Mesenchymal stem cell (in vitro differentiated cells and primary cell): ENCODE measurements around the gene APPBP2.
"Not testable (repeated sequence)": the region's sequence is repeated elsewhere in the genome, so short reads cannot be mapped to it uniquely, and the experiment has no call there.

Source experiments
- DNase-seq: peaks from one replicate; pipeline ENCODE4 v3.0.0-alpha.2; 2013
- H2AFZ ChIP-seq: one replicate; pipeline ENCODE4 v1.6.1; 2013; ENCODE audit warnings: low read depth, mild to moderate bottlenecking, control low read depth, inconsistent platforms, low read length, moderate library complexity
- H2AK5ac ChIP-seq: 2 replicates; pipeline ENCODE4 v1.6.1; 2013; ENCODE audit warnings: low read length, moderate library complexity, mild to moderate bottlenecking, inconsistent platforms; ENCODE audit not compliant: severe bottlenecking
- H2BK120ac ChIP-seq: one replicate; pipeline ENCODE4 v1.6.1; 2013; ENCODE audit warnings: low read depth, mild to moderate bottlenecking, inconsistent platforms, low read length, moderate library complexity
- H2BK12ac ChIP-seq, 2 experiments: one replicate each; pipeline ENCODE4 v1.6.1; 2013; ENCODE audit warnings: inconsistent platforms in 2 of 2, low read length in 2 of 2, mild to moderate bottlenecking in 2 of 2, moderate library complexity in 2 of 2, control low read depth in 1 of 2
- H2BK15ac ChIP-seq: one replicate; pipeline ENCODE4 v1.6.1; 2013; ENCODE audit warnings: mild to moderate bottlenecking, low read depth, inconsistent platforms; ENCODE audit not compliant: poor library complexity, severe bottlenecking
- H2BK5ac ChIP-seq: 2 replicates; pipeline ENCODE4 v1.6.1; 2013; ENCODE audit warnings: low read depth, mild to moderate bottlenecking, low read length, control low read depth, inconsistent platforms; ENCODE audit not compliant: poor library complexity, severe bottlenecking
- H3K14ac ChIP-seq, 2 experiments: one replicate each; pipeline ENCODE4 v1.6.1; 2013; ENCODE audit warnings: inconsistent platforms in 2 of 2, low read length in 2 of 2, control low read depth in 1 of 2, mild to moderate bottlenecking in 1 of 2, moderate library complexity in 1 of 2
- H3K18ac ChIP-seq, 2 experiments: one replicate each; pipeline ENCODE4 v1.6.1; 2013; ENCODE audit warnings: inconsistent platforms in 2 of 2, low read length in 2 of 2, control low read depth in 1 of 2, low read depth in 1 of 2, mild to moderate bottlenecking in 1 of 2
- H3K23ac ChIP-seq, 2 experiments: one replicate each; pipeline ENCODE4 v1.6.1; 2013; ENCODE audit warnings: inconsistent platforms in 2 of 2, low read length in 2 of 2, mild to moderate bottlenecking in 2 of 2, moderate library complexity in 2 of 2, control low read depth in 1 of 2
- H3K27ac ChIP-seq: 2 replicates; pipeline ENCODE4 v1.5.1; 2013; ENCODE audit warnings: mild to moderate bottlenecking, moderate library complexity, low read length, control low read depth, inconsistent platforms; ENCODE audit not compliant: poor library complexity, severe bottlenecking
- H3K27me3 ChIP-seq, 2 experiments: 2 replicates each; pipeline versions ENCODE4 v1.6.1 to v1.7.0; 2013; ENCODE audit warnings: low read length in 2 of 2, mild to moderate bottlenecking in 2 of 2, moderate library complexity in 2 of 2, control low read depth in 1 of 2, inconsistent platforms in 1 of 2; ENCODE audit not compliant: control insufficient read depth in 1 of 2, insufficient read depth in 1 of 2
- H3K36me3 ChIP-seq, 2 experiments: 2 replicates each; pipeline versions ENCODE4 v1.6.1 to v1.7.0; 2013; ENCODE audit warnings: low read length in 2 of 2, control low read depth in 1 of 2, inconsistent platforms in 1 of 2, low read depth in 1 of 2, mild to moderate bottlenecking in 1 of 2; ENCODE audit not compliant: insufficient read depth in 2 of 2, control insufficient read depth in 1 of 2
- H3K4ac ChIP-seq, 2 experiments: one replicate each; pipeline ENCODE4 v1.6.1; 2013; ENCODE audit warnings: inconsistent platforms in 2 of 2, low read length in 2 of 2, mild to moderate bottlenecking in 2 of 2, moderate library complexity in 2 of 2, control low read depth in 1 of 2, low read depth in 1 of 2
- H3K4me1 ChIP-seq: 2 replicates; pipeline ENCODE4 v1.6.1; 2013; ENCODE audit warnings: low read depth, low read length, control low read depth; ENCODE audit not compliant: control insufficient read depth, insufficient read depth
- H3K4me2 ChIP-seq: 2 replicates; pipeline ENCODE4 v1.6.1; 2013; ENCODE audit warnings: low read length, mild to moderate bottlenecking, inconsistent platforms; ENCODE audit not compliant: poor library complexity, severe bottlenecking
- H3K4me3 ChIP-seq, 2 experiments: 2 replicates each; pipeline versions ENCODE4 v1.5.1 to v1.7.0; 2013; ENCODE audit warnings: low read length in 2 of 2, mild to moderate bottlenecking in 2 of 2, control low read depth in 1 of 2, low read depth in 1 of 2; ENCODE audit not compliant: insufficient read depth in 1 of 2
- H3K79me1 ChIP-seq: replicated peaks from 2 replicates; pipeline ENCODE4 v1.6.1; 2013; ENCODE audit warnings: mild to moderate bottlenecking, control low read depth, low read length, inconsistent platforms; ENCODE audit not compliant: poor library complexity, severe bottlenecking
- H3K9ac ChIP-seq: 2 replicates; pipeline ENCODE4 v1.7.0; 2013; ENCODE audit warnings: mild to moderate bottlenecking, low read length, moderate library complexity
- H3K9me3 ChIP-seq: 2 replicates; pipeline ENCODE4 v1.7.0; 2013; ENCODE audit warnings: mild to moderate bottlenecking, low read length; ENCODE audit not compliant: control insufficient read depth
- H4K8ac ChIP-seq: one replicate; pipeline ENCODE4 v1.6.1; 2013; ENCODE audit warnings: inconsistent platforms, mild to moderate bottlenecking, low read length, moderate library complexity
- H4K91ac ChIP-seq: one replicate; pipeline ENCODE4 v1.6.1; 2013; ENCODE audit warnings: mild to moderate bottlenecking, low read length, inconsistent platforms
- WGBS: methylation state at CpG from one replicate; pipeline ENCODE4 v1.1.7; 2013; ENCODE audit warnings: mixed read lengths; 5-methylcytosine and 5-hydroxymethylcytosine counted together

APPBP2 gene

GRCh38 chr17:60421273-60422161 is 104.5 kb downstream of the APPBP2 start:
- WGBS = 6% methylated on average over 61 of the region's 66 CpGs
- Histone ChIP-seq H3K18ac (peak overlapping the region; percentile 54 to 76), H4K91ac (peak overlapping the region; percentile 77), H3K9ac (peak overlapping the region; percentile 86), H2BK120ac (peak overlapping the region; percentile 6), H2BK15ac (peak overlapping the region; percentile 57), H2BK12ac (peak overlapping the region; percentile 40 to 67), H3K4me3 (peak overlapping the region; percentile 45 to 75), H3K4me1 (peaks cover 4% of the 10 kb centered on the region), H2BK5ac (no peak overlapping the region), H3K36me3 (no peaks in the 10 kb centered on the region), H2AFZ (peak overlapping the region; percentile 48), H3K4me2 (peak overlapping the region; percentile 85), H3K9me3 (no peaks in the 10 kb centered on the region), H2AK5ac (no peak overlapping the region), H3K23ac (peak overlapping the region in 1 of 2 experiments; percentile 81), H3K27me3 (no peaks in the 10 kb centered on the region), H3K4ac (peak overlapping the region in 1 of 2 experiments; percentile 46), H3K27ac (no peak overlapping the region), H3K79me1 (no peaks in the 10 kb centered on the region), H3K14ac (peak overlapping the region in 1 of 2 experiments; percentile 45), H4K8ac (peak overlapping the region; percentile 74)
- peak; percentile 76 for DNase-seq

- H3K79me1 ChIP-seq, H3K23ac ChIP-seq, H2AK5ac ChIP-seq, H3K4me1 ChIP-seq, H2AFZ ChIP-seq, H3K4ac ChIP-seq, H4K8ac ChIP-seq, H3K14ac ChIP-seq, H2BK120ac ChIP-seq, H3K36me3 ChIP-seq, H3K4me2 ChIP-seq, H3K27me3 ChIP-seq, H4K91ac ChIP-seq, DNase-seq, H3K9me3 ChIP-seq, H2BK5ac ChIP-seq, H2BK12ac ChIP-seq, H3K18ac ChIP-seq, H3K4me3 ChIP-seq, H3K27ac ChIP-seq, H3K9ac ChIP-seq, H2BK15ac ChIP-seq: not testable (repeated sequence)
- WGBS = 95% methylated on average over 4 of the region's 7 CpGs
Observed at GRCh38 chr17:60419875-60420274, 106.2 kb downstream of the APPBP2 start.

DNA sequence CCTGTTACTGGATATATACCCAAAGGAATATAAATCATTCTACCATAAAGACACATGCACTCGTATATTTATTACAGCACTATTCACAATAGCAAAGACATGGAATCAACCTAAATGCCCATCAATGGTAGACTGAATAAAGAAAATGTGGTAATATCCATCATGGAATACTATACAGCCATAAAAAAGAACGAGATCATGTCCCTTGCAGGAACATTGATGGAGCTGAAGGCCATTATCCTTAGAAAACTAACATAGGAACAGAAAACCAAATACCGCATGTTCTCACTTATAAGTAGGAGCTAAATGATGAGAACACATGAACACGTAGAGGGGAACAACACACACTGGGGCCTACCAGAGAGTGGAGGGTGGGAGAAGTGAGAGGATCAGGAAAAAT is 107.0 kb downstream of the APPBP2 start:
- H3K14ac ChIP-seq, H3K4ac ChIP-seq, H2BK15ac ChIP-seq, H2AFZ ChIP-seq, H3K27me3 ChIP-seq, H3K18ac ChIP-seq, H3K27ac ChIP-seq, H2BK12ac ChIP-seq, H3K23ac ChIP-seq, H2AK5ac ChIP-seq, H4K8ac ChIP-seq, H2BK5ac ChIP-seq, H3K4me2 ChIP-seq, H3K4me3 ChIP-seq, H3K79me1 ChIP-seq, H4K91ac ChIP-seq, DNase-seq, H3K9ac ChIP-seq, H2BK120ac ChIP-seq, H3K36me3 ChIP-seq, H3K4me1 ChIP-seq, H3K9me3 ChIP-seq: not testable (repeated sequence)
- WGBS = 100% methylated on average over 3 of the region's 4 CpGs

DNA sequence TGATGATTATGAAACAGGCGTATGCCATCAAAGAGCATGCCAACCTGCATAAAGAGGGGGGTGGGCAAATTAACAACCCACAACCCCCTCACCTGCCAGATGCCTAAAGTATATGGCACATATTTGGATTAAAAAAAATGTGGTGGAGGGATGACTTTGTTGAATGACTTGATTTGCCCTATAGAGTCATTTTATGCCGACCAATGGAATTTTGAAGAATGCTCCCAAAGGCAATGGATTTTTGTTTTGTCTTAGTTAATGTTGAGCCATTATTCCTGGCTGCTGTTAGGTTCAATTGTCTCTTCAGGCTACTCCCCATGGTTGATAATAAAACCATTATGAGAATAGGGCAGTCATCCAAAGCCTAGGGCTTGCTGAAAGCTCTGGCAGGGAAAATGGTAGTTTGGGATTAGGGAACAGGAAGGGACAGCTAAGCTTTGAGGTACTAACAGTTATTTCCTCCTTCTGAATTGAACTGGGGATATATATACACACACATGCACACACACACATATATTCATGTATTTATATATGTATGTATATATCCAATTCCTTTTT is 109.6 kb downstream of the APPBP2 start:
- Histone ChIP-seq H3K4ac (no peak overlapping the region), H3K14ac (no peak overlapping the region), H3K36me3 (no peaks in the 10 kb centered on the region), H3K9me3 (no peaks in the 10 kb centered on the region), H3K18ac (no peak overlapping the region), H3K79me1 (no peaks in the 10 kb centered on the region), H3K4me1 (no peaks in the 10 kb centered on the region), H3K23ac (no peak overlapping the region), H3K27ac (no peak overlapping the region), H2AK5ac (no peak overlapping the region), H3K4me3 (no peak overlapping the region), H2BK12ac (no peak overlapping the region), H2BK5ac (no peak overlapping the region), H2BK120ac (no peak overlapping the region), H2AFZ (no peak overlapping the region), H4K91ac (no peak overlapping the region), H3K9ac (no peak overlapping the region), H3K4me2 (no peak overlapping the region), H4K8ac (no peak overlapping the region), H2BK15ac (no peak overlapping the region), H3K27me3 (no peaks in the 10 kb centered on the region)
- no peak for DNase-seq
- WGBS = 97% methylated on average over 1 of the region's 2 CpGs
